HG03442 (cell line): ENCODE data around the gene DBP.
"Not testable (repeated sequence)": the region's sequence is repeated elsewhere in the genome, so short reads cannot be mapped to it uniquely, and the experiment has no call there.

Experiments
- ATAC-seq: cut with Tn5 transposase; IDR thresholded peaks from one replicate; pipeline ENCODE4 v1.9.1; 2021; ENCODE audit warnings: mild to moderate bottlenecking, moderate library complexity; ENCODE audit not compliant: unreplicated experiment

DBP gene

GRCh38 chr19:48636859-48637448, at the start of gene DBP:
Gene DBP (minus strand): TSS chr19:48637379. CDS start chr19:48636994, 385 bp downstream.
- ATAC-seq: no peak

DNA sequence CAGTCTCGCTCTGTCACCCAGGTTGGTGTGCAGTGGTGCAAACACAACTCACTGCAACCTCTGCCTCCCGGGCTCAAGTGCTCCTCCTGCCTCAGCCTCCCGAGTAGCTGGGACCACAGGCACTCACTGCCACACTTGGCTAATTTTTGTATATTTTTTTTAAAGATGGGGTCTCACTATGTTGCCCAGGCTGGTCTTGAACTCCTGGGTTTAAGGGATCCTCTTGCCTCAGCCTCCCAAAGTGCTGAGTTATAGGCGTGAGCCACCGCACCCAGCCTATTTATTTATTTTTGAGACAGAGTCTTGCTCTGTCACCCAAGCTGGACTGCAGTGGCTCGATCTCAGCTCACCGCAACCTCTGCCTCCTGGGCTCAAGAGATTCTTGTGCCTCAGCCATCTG, 49.5 kb upstream of the DBP start:
- ATAC-seq: not testable (repeated sequence)

GRCh38 chr19:48686088-48686487, 48.9 kb upstream of the DBP start:
- ATAC-seq: no peak

DNA sequence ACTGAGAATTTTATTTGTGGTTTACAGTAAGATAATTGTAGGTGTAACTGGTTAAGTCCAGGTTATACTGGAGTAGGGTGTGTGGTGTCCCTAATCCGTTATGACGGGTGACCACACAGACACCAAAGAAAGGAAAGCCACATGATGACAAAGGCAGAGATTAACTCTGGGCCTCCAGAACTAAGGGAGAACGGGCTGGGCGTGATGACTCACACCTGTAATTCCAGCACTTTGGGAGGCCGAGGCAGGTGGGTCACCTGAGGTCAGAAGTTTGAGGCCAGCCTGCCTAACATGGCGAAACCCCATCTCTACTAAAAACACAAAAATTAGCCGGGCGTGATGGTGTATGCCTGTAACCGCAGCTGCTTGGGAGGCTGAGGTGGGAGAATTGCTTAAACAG, 48.4 kb upstream of the DBP start:
- no peak for ATAC-seq

GRCh38 chr19:48683349-48683748, 46.2 kb upstream of the DBP start:
- no peak for ATAC-seq

DNA sequence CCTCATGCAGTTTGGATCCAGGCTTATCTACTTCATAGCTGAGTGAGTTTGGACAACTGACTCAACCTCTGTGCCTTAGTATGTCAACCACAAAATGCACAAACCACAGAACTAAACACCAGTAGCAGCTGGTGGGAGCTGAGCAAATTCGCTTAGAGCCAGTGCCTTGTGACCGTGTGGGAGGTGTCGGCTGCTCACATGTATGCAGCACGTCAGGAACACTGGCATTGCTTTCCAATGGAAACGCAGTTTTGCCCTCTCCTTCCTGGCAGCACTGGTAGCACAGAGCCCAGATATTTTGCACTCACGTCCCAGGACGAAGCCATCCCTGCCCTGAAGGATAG, 43.9 kb upstream of the DBP start:
- ATAC-seq: no peak

- ATAC-seq: no peak
These were observed 43.4 kb upstream of the DBP start for GRCh38 chr19:48680436-48681126.

GRCh38 chr19:48680006-48680405, 42.8 kb upstream of the DBP start:
- ATAC-seq: not testable (repeated sequence)

- ATAC-seq: no peak
These were observed 41.0 kb upstream of the DBP start for GRCh38 chr19:48678201-48678600.

GRCh38 chr19:48676887-48677286, 39.7 kb upstream of the DBP start:
- no peak for ATAC-seq

DNA sequence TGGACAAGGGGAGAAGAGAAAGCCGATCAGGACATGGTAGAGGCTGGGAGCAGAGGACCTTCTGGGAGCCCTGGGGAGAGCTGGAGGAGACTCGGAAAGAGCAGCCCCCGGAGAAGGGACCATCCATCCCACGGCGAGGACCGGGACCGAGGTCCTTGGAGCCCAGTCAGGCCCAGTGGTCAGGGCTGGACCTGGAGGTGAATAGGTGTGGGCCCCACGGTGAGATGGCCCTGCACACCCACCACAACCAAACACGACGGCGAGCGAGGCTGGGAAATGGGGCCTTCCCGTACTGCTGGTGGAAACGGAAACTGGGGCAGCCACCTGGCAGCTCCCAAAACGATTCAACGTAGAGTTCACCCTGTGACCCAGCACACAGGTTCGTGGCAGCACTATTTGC, 39.3 kb upstream of the DBP start:
- no peak for ATAC-seq

GRCh38 chr19:48674921-48675824, 38.0 kb upstream of the DBP start:
- no peak for ATAC-seq

DNA sequence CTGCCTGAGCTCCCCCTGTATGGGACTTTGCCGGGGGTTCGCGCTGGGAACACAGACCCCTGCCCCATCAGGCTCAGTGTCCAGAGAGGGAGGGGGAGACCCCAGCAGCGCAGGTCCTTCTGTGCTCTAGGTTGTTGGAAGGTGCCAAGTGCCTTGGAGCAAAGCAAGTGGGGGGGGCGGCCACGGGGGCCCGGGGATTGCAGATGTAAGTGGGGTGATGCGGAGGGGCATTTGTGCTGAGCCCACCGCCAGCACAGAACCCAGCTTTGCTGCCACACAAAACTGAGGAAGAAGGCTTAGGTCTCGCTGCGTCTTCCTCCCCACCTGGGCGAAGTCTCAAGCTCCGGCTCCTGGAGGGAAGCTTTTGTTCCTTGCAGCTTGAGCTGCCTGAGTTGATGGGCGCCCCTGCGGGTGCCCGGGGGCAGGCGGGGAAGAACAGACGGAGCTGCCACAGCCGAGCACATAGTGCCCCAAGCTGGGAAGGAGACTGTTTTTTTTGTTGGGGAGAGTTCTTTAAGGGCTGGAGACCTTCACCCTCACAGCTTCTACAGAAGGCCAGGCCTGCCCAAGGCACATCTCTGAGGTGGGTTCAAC, 37.1 kb upstream of the DBP start:
- no peak for ATAC-seq

GRCh38 chr19:48673436-48674100, 36.4 kb upstream of the DBP start:
- no peak for ATAC-seq

DNA sequence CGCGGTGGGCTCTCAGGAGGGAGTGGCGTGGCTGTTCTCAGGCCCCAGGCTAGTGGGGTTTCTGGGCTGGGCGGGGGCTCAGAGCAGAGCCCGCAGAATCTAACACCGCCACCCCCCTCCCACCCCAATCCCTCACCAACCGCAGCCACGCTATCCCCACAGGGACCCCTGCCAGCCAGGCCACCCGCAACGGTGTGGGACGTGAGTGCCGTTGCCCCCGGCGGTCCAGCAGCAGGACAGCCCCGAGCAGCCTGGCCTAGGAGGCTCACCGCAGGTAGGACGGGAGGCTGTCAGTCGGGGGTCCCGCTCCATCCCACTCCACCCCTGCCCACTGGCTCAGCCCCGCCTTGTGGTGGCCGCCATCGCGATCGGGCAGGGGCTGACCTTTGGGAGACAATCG, 35.8 kb upstream of the DBP start, which contains the start of gene NTN5:
NTN5 (minus strand) TSS at position 24 of the 400 bp plus-strand sequence. CDS start 2,031 bp downstream, outside the sequence.
- ATAC-seq: no peak

DNA sequence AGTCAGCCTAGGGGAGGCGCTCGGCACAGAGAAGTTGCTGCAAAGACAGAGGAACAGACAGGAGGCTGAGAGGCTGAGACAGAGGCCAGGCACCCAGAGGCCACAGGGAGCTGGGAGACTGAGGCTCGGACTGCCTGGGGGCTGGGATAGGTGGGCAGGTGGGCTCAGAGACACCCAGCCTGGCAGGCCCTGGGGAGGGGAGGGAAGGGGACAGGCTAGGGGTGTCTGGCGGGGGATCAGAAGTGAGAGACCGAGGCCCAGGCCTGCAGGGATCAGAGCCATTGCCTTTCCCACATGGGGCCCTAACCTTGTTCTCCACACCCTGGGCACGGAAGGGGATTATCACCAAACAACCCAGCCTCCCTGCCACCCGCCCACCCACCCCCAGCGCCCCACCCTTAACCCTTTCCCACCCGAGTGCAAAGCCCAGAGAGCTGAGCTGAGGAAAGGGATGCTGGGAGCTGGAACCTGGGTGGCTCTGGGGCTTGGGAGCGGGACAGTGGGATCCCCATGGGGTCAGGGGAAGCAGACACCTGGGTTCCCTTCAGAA, 34.3 kb upstream of the DBP start:
- no peak for ATAC-seq

DNA sequence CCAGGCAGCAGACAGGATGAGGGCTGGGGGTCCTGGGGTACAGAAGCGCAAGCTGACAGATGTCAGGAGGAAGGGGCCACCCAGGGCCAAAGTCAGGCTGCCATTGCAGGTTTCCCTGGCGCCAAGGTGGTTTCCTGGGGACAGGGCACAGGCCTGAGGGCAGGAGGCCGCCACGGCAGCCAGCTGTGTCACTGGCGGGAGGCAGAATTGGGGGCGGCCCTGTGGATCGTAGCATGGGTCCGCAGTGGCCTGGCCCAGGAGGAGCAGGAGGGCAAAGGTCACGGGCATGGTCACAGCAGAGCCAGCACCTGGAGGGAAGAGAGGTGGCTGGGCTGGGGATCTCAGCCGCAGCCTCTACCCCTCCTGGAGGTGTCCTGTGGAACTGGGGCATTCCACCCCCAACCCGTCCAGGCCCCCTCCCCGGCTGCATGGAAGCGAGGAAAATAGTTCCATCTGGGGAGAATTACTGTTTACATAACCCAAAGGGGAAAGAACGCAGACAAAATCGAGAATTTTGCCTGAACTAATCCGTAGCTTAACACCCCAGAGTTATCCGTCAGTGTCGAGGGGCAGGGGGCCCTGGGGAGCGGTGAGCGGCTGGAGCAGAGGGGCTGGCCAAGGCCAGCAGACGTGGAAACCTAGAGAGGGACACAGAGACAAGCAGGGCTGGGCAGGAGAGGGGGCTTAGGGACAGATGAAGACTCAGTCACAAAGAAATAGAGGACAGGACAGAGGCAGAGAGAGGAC, 33.7 kb upstream of the DBP start:
- ATAC-seq: no peak

GRCh38 chr19:48669903-48670668, 32.9 kb upstream of the DBP start:
- ATAC-seq: no peak

GRCh38 chr19:48668761-48669160, 31.6 kb upstream of the DBP start:
- no peak for ATAC-seq
